HG03565 (cell line): ENCODE results near the gene FBH1.
"Not testable (repeated sequence)": the region's sequence is repeated elsewhere in the genome, so short reads cannot be mapped to it uniquely, and the experiment has no call there.

Source experiments
- ATAC-seq: cut with Tn5 transposase; IDR thresholded peaks from one replicate; pipeline ENCODE4 v1.9.1; 2021; ENCODE audit warnings: mild to moderate bottlenecking, moderate library complexity; ENCODE audit not compliant: unreplicated experiment

FBH1 gene

GRCh38 chr10:5938291-5938690 lies 48.2 kb downstream of the FBH1 start:
- ATAC-seq = no peak

- no peak for ATAC-seq
Observed at GRCh38 chr10:5940807-5941218, 50.8 kb downstream of the FBH1 start.

- no peak for ATAC-seq
Observed at GRCh38 chr10:5941579-5941978, 51.5 kb downstream of the FBH1 start.

GRCh38 chr10:5942001-5942400 lies 52.0 kb downstream of the FBH1 start:
- no peak for ATAC-seq

GRCh38 chr10:5942474-5942873 lies 52.4 kb downstream of the FBH1 start:
- ATAC-seq = no peak

- no peak for ATAC-seq
Observed at GRCh38 chr10:5943536-5943935, 53.5 kb downstream of the FBH1 start.

GRCh38 chr10:5944389-5945189 lies 54.5 kb downstream of the FBH1 start:
- no peak for ATAC-seq

GRCh38 chr10:5945190-5945509 lies 55.1 kb downstream of the FBH1 start:
- no peak for ATAC-seq

GRCh38 chr10:5945561-5946418 lies 55.7 kb downstream of the FBH1 start:
- ATAC-seq = no peak

GRCh38 chr10:5946419-5946775 lies 56.4 kb downstream of the FBH1 start:
- not testable (repeated sequence) for ATAC-seq

GRCh38 chr10:5946786-5947185 lies 56.7 kb downstream of the FBH1 start:
- ATAC-seq = no peak

GRCh38 chr10:5947471-5948207 lies 57.6 kb downstream of the FBH1 start:
- no peak for ATAC-seq

- ATAC-seq = no peak
Observed at GRCh38 chr10:5948208-5948585, 58.2 kb downstream of the FBH1 start.

- ATAC-seq = no peak
Observed at GRCh38 chr10:5949009-5949759, 59.1 kb downstream of the FBH1 start.

- ATAC-seq = no peak
Observed at GRCh38 chr10:5951167-5951711, 61.2 kb downstream of the FBH1 start.

- no peak for ATAC-seq
Observed at GRCh38 chr10:5951721-5952407, 61.8 kb downstream of the FBH1 start.

- no peak for ATAC-seq
Observed at GRCh38 chr10:5952731-5953385, 62.8 kb downstream of the FBH1 start.

- ATAC-seq = no peak
Observed at GRCh38 chr10:5953676-5954075, 63.6 kb downstream of the FBH1 start.

- no peak for ATAC-seq
Observed at GRCh38 chr10:5956146-5956936, 66.3 kb downstream of the FBH1 start.
